EL (cell line): ENCODE results near the gene SOX6.
"Not testable (repeated sequence)": the region's sequence is repeated elsewhere in the genome, so short reads cannot be mapped to it uniquely, and the experiment has no call there.

Experiments used
- DNase-seq: peaks from one replicate; pipeline ENCODE4 v3.0.0-alpha.2; 2016

SOX6 gene

DNA sequence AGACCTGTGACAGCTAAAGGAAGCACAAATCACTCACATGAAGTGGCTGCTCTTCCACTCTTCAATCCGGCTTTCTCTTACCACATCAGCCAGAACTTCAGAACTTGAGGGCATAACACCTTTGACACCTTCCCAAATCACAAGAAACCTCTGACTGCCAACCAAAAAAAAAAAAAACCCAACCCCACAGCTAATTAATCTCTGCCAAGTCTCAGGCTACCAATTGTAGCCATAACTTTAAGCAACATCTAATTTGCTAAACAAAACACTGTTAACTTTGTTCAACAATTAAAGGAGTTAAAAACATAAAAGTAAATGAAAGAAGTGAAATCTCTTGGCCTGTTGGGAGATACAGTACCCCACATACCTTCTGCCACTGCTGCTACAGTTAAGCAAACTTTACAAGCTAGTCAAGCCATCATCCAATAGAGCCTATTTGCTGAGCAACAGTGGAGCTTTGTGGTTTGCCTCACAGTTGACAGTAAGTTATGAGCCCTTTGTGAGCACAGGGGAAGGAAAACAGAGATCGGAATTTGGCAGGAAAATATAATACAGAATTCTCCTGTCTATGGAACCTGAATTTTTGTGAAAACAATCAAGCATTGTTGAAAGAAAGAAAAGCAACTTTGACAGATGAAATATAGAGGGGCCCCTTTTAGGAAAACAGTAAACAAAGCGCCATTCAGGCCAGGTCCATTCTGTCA is at the start of gene SOX6:
TSS of gene SOX6 (minus strand) at position 490 of the 704 bp plus-strand sequence. CDS start 15,298 bp downstream, outside the sequence.
- DNase-seq = peak; percentile 33

DNA sequence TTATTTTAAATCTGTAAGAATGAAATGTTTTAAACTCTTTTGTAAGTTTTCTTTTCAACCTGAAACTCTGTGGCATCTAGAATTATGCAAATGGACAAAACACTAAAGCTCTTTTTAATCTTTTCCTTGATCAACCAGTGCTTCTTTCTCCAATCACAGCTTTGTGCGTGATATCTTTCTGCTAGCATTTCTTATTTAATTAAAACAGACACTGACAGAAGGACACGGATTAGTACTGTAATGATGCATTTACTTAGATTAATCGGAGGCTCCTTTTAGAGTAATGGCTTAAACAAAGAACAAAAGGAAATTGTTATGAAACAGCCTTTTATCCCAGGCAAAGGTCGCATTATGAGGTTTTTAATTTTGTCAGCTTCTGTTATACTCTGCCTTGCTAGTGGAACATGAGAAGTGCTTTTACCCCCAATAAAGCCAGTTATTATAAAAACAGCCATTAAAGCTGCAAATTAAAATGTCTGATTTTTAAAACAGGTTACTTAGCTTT is 48.5 kb upstream of the SOX6 start:
- DNase-seq = no peak

DNA sequence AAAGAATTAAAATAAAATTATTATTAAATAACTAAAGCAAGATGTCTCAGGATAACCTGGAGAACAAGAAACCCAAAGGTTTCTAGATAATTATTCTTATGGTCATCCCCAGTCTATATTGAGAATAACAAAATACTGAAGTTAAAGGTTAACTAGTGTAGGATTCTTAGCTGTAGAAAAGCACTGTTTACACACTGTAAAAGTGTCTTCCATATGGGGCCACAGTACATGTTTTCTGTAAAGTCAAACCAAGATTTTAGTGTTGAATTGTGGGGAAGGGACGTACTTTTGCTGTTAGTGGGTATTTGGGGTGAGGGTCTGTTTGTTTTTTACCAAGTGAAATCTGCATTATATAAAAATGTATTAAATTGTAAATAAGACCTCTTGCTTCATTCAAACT is 47.5 kb upstream of the SOX6 start:
- DNase-seq = no peak

DNA sequence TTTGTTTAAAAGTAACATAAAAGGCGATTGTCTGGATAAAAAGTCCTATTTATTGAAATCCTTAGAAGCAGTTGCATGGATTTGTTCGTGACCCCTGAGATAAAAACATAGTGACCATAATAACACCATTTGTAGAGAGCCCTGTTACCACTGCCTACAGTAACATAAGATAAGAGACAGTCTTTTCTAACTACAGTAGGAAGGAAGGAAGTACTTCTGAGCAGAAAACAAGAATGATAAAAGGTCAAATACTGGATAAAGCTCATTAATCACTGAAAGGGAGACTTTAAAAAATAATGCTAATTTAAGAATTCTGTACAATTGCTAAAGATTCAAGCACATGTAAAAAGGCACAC is 47.1 kb upstream of the SOX6 start:
- no peak for DNase-seq

DNA sequence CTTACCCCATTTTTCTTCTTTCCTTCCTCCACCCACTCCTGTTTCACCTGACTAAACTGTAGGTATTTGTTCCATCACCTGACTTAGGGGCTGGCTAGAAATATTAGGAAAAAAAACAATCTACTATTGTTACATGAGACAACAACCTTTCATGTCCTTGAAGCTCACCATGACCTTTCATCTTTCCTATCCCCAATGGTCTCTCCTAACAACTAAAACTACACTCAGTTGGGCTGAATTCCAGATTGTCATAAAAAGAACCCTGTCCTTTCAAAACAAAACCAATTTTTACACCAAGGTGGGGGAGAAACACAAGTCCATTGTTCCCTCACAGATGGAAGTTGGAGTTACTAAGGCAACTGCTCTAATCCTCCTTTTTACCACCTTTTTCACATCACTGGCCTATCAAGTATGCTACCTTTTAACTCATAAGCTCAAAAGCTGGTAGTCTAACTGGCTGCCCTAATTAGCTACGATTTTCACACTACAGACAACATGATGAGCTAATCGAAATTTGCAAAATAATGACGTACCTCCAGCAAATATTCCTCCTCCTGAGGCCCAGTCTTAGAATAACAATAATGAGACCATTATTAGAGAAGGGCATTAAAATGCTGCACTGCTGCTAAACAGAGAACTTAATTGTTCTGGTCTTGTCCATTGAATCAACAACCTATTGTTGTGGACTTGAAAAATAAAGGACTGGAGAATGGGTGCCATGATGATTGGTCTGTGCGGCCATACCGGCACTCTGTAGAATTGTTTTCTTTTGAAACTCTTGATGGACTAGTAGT is 46.5 kb upstream of the SOX6 start:
- DNase-seq = no peak

DNA sequence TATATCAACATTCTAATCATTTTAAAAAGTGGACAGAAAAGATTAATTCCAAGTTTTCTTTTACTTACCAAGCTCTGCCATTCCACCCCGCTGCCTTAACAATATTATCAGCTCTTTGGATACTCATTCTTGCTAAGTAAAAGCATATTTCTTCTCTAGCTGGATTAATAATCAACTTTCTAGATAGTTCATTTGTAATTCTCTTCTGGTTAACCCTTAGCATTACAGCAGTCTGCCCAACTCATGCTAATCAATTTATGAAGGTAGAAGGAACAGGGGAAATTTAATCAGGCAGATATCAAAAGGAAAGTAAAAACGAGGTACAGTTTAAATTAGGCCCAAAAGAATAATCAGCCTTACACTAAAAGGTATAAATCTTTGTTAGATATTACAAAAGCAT is 41.0 kb upstream of the SOX6 start:
- no peak for DNase-seq

DNA sequence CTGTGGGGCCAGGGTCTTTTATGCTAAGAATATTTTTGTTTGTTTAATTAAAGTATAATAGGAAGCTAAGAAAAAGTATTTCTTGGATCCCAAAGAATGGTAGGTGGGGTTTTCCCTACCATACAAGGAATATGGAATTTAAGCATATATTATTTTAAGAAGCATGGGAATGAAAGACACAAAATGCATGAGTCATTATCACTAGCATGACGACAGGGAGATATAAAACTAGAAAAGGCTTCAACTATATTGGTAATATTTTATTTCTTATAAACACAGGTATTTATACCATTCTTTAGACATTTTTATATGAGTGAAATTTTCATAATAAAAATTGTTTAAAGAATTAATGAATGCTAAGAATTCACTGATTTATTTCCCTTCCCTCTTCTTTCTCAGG is 39.3 kb upstream of the SOX6 start:
- DNase-seq = peak; percentile 28

DNA sequence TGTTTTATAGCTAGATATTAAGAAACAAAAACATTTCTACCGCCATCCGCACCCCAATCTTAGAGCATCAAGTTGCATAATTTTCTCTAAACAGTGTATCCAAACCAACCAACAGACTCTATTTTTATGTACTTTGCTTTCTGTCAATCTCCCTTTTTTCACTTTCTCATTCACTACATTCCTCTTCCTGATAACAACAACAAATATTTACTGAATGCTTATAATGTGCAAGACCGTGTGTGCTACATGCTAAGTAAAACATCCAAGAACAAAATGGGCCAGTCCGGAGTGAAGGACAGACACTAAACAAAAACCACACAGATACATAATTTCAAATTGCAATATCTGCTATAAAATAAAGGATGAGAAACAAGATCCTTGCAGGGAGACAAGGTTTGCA is 38.6 kb upstream of the SOX6 start:
- DNase-seq = no peak

DNA sequence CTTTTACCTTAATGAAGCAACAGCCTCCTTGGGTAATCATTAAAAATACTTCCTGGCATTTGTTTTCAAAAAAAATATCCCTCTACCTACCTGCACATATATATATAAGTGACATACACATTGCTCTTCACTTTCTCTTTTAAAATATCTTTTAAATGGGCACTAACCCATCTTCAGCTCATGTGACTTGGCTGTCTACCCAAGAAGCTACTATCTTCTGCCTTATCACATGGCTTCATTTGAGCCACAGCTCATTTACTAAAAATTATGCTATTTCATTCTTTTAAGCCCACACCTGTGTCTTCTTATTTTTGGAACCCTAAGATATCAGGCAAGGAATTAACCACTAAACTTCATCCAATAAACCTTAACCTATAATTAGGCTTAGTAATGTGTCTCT is 37.0 kb upstream of the SOX6 start:
- no peak for DNase-seq

DNA sequence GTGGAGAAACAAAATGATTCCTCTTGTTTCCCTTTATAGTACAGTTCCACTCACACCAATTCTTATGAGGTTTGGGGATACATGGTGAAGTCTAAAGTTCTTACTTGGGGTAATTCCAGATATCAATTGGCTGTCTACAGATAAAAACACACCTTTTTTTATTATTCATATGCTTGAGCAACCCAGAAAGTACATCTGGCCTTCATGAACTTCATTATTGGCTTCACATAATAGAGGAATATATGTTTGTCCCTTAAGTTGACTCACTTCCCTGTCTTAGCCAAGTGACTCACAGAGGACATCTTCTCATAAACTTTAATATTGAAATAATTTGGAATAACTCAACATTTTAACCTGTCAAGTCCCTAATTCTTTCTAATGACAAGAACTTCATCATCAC is 36.3 kb upstream of the SOX6 start:
- DNase-seq = no peak

DNA sequence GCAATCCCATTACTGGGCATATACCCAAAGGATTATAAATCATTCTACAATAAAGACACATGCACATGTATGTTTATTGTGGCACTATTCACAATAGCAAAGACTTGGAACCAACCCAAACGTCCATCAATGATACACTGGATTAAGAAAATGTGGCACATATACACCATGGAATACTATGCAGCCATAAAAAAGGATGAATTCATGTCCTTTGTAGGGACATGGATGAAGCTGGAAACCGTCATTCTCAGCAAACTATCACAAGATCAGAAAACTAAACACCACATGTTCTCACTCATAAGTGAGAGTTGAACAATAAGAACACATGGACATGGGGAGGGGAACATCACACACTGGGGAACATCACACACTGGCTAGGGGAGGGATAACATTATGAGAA is 34.5 kb upstream of the SOX6 start:
- DNase-seq = not testable (repeated sequence)

DNA sequence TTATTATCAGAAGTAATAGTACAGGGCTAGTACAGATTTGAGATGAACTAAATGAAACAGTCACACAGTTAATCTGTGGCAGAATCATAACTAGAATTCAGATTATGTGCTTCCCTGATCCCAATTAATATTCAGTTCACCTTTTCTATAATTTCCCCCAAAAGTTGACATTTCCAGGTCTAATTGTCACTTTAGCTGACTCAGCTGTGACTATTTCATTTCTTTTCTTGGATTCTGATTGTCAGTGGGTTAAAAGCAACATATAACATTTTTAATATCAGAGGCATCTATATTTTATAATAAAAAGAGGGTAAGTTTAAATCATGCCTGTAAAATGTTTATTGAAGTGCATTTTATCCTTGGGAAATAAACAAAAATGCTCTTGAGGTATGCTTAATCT is 28.8 kb upstream of the SOX6 start:
- DNase-seq = no peak

DNA sequence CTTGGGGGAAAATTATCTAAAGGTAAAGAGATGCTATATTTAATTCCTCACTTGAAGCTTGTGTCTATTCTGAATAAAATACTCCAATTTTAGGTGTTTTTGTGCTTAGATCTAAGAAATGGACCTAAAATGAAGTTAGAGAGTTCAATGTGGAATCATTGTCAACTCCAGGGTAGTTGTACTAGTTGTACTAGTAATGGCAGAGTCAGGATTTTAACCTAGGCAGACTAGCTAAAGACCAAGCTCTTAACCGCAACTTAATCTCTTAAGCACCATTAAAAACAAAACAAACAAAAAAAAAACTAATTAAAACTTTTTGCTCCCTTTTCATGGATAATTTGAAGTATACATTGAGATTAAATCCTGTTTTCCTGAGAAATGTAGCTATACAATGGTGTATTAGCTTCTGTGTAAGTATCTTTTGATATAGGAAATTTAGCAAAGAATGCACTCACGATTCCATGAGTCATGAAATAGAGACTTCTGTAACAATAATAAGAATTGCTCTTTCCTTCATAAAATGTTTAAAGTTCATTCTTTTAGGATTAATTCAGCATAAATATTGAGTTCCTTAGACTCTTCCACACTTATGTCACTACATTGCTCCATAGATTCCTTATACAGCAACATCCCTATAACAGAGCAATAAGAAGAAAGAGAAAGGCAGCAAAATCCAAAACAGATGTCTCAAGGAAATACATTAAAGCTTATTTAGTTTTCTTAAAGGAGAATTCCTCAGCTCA is 26.5 kb upstream of the SOX6 start:
- DNase-seq = peak; percentile 76

DNA sequence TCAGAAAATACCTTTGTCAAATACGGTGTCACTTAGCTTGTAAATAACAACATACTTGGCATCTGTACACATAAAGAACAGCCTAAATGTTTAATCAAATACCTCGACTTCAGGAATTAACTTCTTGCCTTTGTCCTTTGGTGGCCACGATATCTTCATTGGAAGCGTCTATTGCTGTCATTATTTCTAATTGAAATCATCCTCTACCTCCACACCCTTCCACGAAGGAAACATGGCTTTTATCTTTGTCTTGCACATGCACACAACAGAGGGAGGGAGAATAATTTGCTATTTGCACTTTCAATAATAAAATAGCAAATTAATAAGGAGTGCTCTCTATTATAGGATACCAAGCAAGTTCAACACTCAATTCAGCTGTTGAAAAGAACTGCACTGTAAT is 25.8 kb upstream of the SOX6 start:
- DNase-seq = no peak

DNA sequence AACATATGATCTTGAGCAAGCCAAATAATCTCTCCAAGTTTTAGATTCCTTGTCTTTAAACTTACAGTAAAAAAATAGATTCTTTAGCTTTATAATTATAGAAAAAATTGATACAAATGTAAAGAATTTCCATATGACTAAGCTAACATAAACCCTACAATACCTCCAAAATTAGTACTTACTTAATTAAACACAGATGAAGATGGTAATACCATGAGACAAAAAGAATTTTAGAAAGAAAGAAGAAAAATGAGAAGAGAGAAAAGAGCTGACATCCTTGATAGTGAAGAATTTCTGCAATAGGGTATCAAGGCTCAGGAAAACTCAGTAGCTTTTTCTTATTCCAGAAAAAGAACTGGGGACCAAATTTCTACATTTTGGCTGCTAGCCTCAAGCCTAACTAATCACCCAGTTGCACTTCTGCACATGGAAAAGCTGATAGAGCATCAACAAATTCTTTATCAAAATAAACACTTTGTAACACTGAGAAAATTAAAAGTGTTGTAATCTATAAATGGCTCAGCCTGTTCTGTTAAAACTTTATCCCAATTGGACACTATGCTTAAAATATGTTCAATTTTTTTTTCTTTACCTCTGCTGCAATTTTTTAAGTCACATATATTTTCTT is 24.7 kb upstream of the SOX6 start:
- DNase-seq = no peak

DNA sequence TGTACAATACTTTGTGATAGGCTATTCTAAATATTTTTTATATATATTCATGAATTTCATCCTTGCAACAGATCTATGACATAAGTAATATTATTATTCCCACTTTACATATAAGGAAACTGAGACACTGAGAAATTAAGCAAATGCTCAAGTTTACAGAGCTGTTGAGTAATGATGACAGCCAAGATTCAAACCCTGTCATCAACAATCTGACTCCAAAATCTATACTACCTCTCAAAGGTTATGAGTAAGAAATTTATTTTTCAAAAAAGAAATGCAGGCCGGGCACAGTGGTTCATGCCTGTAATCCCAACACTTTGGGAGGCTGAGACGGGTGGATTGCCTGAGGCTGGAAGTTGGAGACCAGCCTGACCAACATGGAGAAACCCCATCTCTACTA is 22.6 kb upstream of the SOX6 start:
- no peak for DNase-seq

DNA sequence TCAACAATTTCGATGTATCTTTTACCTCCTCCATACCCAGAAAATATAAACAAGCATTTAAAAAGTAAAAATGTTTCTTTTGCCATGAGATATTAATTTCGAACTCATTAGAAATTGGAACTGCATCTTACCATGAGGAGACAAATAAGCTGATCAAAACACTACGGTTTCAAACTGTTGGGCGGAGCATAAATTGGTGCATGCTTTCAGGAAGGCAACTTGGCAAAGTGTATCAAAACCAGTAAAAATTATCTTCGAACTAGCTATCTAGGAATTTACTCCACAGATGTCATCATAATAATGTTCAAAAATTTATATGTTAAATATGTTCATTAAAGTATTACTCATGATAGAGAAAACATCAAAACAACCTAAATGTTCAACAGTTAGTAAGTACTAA is 21.4 kb upstream of the SOX6 start:
- no peak for DNase-seq

DNA sequence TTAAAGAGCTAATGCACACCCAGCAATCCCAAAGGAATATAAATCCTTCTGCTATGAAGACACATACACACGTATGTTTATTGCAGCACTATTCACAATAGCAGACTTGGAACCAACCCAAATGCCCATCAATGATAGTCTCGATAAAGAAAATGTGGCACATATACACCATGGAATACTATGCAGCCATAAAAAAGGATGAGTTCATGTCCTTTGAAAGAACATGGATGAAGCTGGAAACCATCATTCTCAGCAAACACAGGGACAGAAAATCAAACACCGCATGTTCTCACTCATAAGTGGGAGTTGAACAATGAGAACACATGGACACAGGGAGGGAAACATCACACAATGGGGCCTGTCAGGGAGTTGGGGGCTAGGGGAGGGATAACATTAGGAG is 19.3 kb upstream of the SOX6 start:
- not testable (repeated sequence) for DNase-seq

DNA sequence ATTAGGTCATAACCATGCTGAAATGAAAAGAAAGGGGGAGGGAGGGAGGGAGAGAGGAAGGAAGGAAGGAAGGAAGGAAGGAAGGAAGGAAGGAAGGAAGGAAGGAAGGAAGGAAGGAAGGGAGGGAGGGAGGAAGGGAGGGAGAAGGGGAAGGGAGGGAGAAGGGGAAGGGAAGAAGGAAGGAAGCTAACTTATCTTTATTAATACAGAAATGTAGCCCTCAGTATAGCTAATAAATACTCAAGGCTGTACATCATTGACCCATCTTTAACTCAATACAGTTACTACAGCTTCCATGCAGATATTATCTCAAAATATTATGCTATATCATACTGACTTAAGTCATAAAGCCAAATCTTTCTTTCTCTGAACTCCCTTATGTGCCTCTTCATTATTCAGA is 17.4 kb upstream of the SOX6 start:
- DNase-seq = no peak

DNA sequence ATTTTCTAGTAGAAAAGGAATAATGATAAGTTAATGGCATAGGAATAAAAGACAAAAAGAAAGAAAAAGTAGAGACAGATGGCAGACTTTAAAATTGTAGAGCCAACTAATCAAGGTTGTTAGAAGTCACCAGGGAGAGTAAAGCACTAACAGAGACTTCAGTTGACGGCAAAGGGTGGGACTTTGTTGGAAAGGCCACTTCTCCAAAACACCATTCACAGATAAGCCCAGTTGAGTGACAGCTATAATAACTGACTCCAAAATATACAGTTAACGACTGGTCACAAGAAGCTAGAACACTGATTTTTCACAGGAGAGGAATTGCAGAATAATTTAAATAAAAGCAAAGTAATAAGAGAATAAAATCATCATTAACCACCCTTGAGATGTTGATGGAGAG is 16.0 kb upstream of the SOX6 start:
- no peak for DNase-seq

DNA sequence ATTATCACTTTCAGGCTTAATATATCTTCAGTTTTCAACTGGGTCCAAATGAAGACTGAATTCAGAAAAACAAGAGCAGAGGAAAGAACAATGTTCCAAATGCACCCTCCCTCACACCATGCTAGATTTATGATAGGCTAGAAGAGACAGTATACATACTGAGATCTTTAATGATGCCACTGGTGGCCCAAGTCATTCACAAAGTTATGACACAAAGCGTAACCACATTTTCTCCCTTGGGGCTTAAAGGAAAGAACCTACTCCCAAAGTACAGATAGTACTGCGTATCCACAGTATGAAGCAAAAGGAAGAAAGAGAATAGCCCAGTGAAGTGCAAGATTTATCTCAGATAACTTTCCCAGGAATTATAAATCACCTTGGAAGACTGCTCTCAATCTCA is 10.9 kb upstream of the SOX6 start:
- no peak for DNase-seq

DNA sequence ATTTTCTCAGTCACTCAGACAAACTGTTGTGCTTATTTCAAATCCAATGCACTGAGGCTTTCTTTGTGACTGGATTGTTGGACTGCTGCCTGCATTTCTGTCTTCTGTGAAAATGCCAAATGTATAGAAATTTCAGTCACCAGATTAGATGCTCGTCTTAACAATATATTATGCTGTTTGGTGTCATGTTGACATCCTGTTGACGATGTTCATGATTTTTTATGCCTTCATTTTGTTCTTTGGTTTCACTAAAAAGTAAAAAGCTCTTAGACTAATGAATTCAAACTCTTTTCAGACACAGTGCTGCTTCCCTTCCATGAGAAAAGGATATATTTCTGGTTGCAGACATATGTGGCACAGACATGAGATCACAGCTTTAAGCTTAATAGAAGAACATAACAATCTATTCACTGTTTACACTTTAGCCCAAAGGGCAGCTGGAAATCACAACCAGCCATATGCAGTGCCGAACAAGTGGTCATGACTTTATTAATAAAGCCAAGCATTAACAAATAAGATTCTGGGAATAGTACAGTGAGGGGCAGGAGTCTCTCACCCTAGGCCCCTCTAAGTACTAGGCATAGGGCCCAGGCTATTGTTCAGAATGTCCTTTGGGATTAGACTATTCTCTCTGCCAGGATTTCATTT is 9.4 kb upstream of the SOX6 start:
- DNase-seq = no peak

DNA sequence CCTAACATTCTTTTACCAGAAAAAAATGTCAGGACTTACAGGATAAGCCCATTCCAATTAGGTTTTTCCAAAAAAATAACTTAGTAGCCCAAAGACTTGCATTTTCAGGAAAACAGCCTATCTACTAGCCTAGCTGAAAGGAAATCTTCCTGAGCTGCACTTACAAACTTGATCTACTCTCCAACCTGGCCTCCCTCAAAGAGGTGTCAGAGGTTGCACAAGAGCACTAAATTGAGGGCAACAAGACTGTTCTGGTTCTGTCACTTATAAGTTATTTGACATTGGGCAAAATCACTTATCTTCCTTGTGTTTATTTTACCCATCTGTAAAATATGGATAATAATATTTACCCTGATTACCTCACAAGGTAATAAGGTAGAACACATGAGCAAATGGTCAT is 7.9 kb upstream of the SOX6 start:
- DNase-seq = no peak
